ENCODE measurements around the gene SLC7A4. TPM values are rescaled to one million over a fixed set of nuclear protein-coding genes. Genes with fewer than 3 reads are reported as not detected.

SLC7A4 gene
- total and polyA plus RNA-seq, 2 of the 8 experiments (the other 6 are each of a cell fraction or from before 2014, with no cell fraction given) = 0.92 TPM; not detected in 1

DNA sequence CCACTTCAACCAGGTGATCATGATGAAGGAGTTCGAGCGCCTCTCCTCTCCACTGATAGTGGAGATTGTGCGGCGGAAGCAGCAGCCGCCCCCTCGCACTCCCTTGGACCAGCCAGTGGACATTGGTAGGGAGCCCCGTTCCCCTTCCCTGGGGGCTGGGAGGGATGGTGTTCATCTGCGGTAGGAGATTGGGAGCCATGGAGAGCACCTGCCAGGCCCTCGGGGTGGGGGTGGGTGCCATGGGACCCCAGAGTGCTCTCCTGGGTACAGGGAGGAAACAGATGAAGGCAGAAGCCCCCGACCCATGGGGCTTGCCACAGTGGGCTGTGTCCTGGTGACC, 37.5 kb downstream of the SLC7A4 start:
- H4K91ac ChIP-seq (replicated peaks; ENCODE audit: insufficient read length, low read length) = no peak overlapping the region
- no peak overlapping the region for H2AFZ ChIP-seq (ENCODE audit: low read length)
- H3K27ac ChIP-seq (ENCODE audit: low read depth, low read length) = no peak overlapping the region
- H2AK5ac ChIP-seq (ENCODE audit: low read depth, low read length) = no peak overlapping the region
- no peak overlapping the region for H2BK5ac ChIP-seq (ENCODE audit: low read depth, low read length)
- no peak overlapping the region for H2BK120ac ChIP-seq (replicated peaks; ENCODE audit: low read depth, low read length)
- 86% methylated on average over 8 of the region's 10 CpGs; no CpG with 5 or more reads in 1 of the 2 experiments for WGBS, 2 experiments (ENCODE audit: extremely low coverage in 1 of 2, insufficient coverage in 1 of 2, insufficient read length in 1 of 2, insufficient replicate concordance in 2 of 2, low coverage in 1 of 2, low lambda C conversion rate in 2 of 2, missing lambda C conversion rate in 1 of 2)
- H4K5ac ChIP-seq (ENCODE audit: insufficient read length, low read depth, low read length) = no peak overlapping the region
- peaks cover 2 to 14% (median 7%) of the 10 kb centered on the region in 4 experiments; a peak in 5 of 8 replicates for H3K36me3 ChIP-seq (ENCODE audit: control insufficient read depth in 2 of 4, insufficient read depth in 4 of 4, low read length in 3 of 4)
- H2BK12ac ChIP-seq (ENCODE audit: low read depth, low read length) = no peak overlapping the region
- H3K14ac ChIP-seq (ENCODE audit: insufficient read length) = no peak overlapping the region
- no peak overlapping the region for H3K18ac ChIP-seq (ENCODE audit: extremely low read depth, low read length)
- no peak overlapping the region for H2BK15ac ChIP-seq (ENCODE audit: low read length)
- H3K79me1 ChIP-seq (ENCODE audit: low read depth, low read length) = no peaks in the 10 kb centered on the region
- H3K27me3 ChIP-seq (replicated peaks in 1 of 4; ENCODE audit: control insufficient read depth in 3 of 4, extremely low read depth in 1 of 4, insufficient read depth in 3 of 4, low read length in 3 of 4) = no peaks in the 10 kb centered on the region
- no peak for DNase-seq (ENCODE audit: low read depth in 1 of 2, low spot score in 2 of 2)
- H3K4me1 ChIP-seq (replicated peaks in 1 of 4; ENCODE audit: control insufficient read depth in 3 of 4, insufficient read depth in 4 of 4, low read length in 3 of 4) = no peaks in the 10 kb centered on the region
- no peaks in the 10 kb centered on the region for H3K23me2 ChIP-seq (ENCODE audit: low read depth, low read length)
- no peak overlapping the region for H3K4me3 ChIP-seq (ENCODE audit: extremely low read depth in 1 of 4, insufficient read depth in 2 of 4, low read depth in 3 of 4, low read length in 4 of 4)
- H3K79me2 ChIP-seq (ENCODE audit: control insufficient read depth in 1 of 2, insufficient read depth in 2 of 2, low read length in 2 of 2) = no peaks in the 10 kb centered on the region
- H3K23ac ChIP-seq (ENCODE audit: insufficient read length) = no peak overlapping the region
- CTCF ChIA-PET (ENCODE audit: partially characterized antibody) = interaction anchor here (0.6 to 1.2 kb wide), 2 partner anchors 22 to 72 kb away, joined by 3 to 4 read pairs; no protein-coding TSS in a partner anchor
- no peak overlapping the region for H3K4me2 ChIP-seq (ENCODE audit: insufficient read depth in 1 of 2, low read depth in 2 of 2, low read length in 2 of 2)
- H3K9ac ChIP-seq (replicated peaks in 1 of 4; ENCODE audit: extremely low read depth in 1 of 4, low read depth in 3 of 4, low read length in 3 of 4) = no peak overlapping the region
- peaks cover 6 to 15% of the 10 kb centered on the region in 2 experiments for H4K20me1 ChIP-seq (replicated peaks in 1 of 2; ENCODE audit: control insufficient read depth in 1 of 2, insufficient read depth in 2 of 2, low read length in 2 of 2)
- no peaks in the 10 kb centered on the region for H3K9me3 ChIP-seq (ENCODE audit: insufficient read depth in 2 of 2, low read depth in 1 of 2, low read length in 1 of 2)
- no peak overlapping the region for H3K4ac ChIP-seq (replicated peaks; ENCODE audit: insufficient read length, low read depth, low read length)
- FAIRE-seq = no peak
- no peak overlapping the region for H4K8ac ChIP-seq (ENCODE audit: extremely low read depth, insufficient read depth, low read length)
- POLR2A ChIA-PET (ENCODE audit: partially characterized antibody) = interaction anchor here (1.4 to 1.6 kb wide), 2 partner anchors 13 to 19 kb away, joined by 3 to 5 read pairs; partner anchors contain the start of gene LZTR1
- no peak overlapping the region for H2BK20ac ChIP-seq (ENCODE audit: low read length)
- H3K56ac ChIP-seq (replicated peaks; ENCODE audit: insufficient read length, low read depth, low read length) = no peak overlapping the region
- no peak for TF ChIP-seq FOSL1 (IDR thresholded peaks at IDR 0.05; ENCODE audit: insufficient read depth, low read depth, low read length)
- no peak for TF ChIP-seq TBP (IDR thresholded peaks at IDR 0.05; ENCODE audit: low read depth, low read length)
- no peak for TF ChIP-seq TCF12 (IDR thresholded peaks at IDR 0.05; ENCODE audit: low read depth, low read length)
- no peak for TF ChIP-seq RBBP5 (IDR thresholded peaks at IDR 0.05; ENCODE audit: borderline replicate concordance, low read depth, low read length)
- TF ChIP-seq RFX5 (IDR thresholded peaks at IDR 0.05; ENCODE audit: borderline replicate concordance, low read depth, low read length) = no peak
- no peak for TF ChIP-seq TAF7 (optimal IDR thresholded peaks at IDR 0.05; ENCODE audit: borderline replicate concordance, low read depth, low read length)
- no peak for TF ChIP-seq EGR1 (IDR thresholded peaks at IDR 0.05; ENCODE audit: borderline replicate concordance, low read depth, low read length)
- TF ChIP-seq SAP30 (IDR thresholded peaks at IDR 0.05; ENCODE audit: insufficient read depth, insufficient replicate concordance, low read length) = no peak

All from H1 (cell line).